HepG2 (cell line): ENCODE data around the gene PRXL2B. TPM values are rescaled to one million over a fixed set of nuclear protein-coding genes. Genes with fewer than 3 reads are reported as not detected.

ENCODE experiments used
- ARID2 ChIP-seq: sonication (generic); formaldehyde crosslinking; IDR thresholded peaks from 2 replicates; pipeline ENCODE4 v1.8.1; 2022; ENCODE audit warnings: mild to moderate bottlenecking, missing genetic modification reagents, borderline replicate concordance
- ATF1 ChIP-seq: IDR thresholded peaks from 2 replicates; pipeline ENCODE4 v1.6.1; 2016; ENCODE audit warnings: mild to moderate bottlenecking, control low read depth
- CHCHD3 ChIP-seq: sonication (generic); formaldehyde crosslinking; IDR thresholded peaks from 2 replicates; pipeline ENCODE4 v1.8.0; 2022; ENCODE audit warnings: mild to moderate bottlenecking, missing genetic modification reagents, moderate library complexity
- GPN1 ChIP-seq: sonication (generic); formaldehyde crosslinking; IDR thresholded peaks from 2 replicates; pipeline ENCODE4 v1.5.1; 2020; ENCODE audit warnings: missing genetic modification reagents, borderline replicate concordance
- HOXA3 ChIP-seq: sonication (generic); formaldehyde crosslinking; IDR thresholded peaks from 2 replicates; pipeline ENCODE4 v1.5.0; 2020; ENCODE audit warnings: missing genetic modification reagents
- KAT8 ChIP-seq: IDR thresholded peaks from 2 replicates; pipeline ENCODE4 v1.6.1; 2016; ENCODE audit warnings: missing genetic modification reagents, missing compliant biosample characterization
- KMT2A ChIP-seq: sonication (generic); formaldehyde crosslinking; IDR thresholded peaks from 2 replicates; pipeline ENCODE4 v1.4.0; 2020; ENCODE audit warnings: missing genetic modification reagents
- RXRA ChIP-seq: sonication (generic); formaldehyde crosslinking; IDR thresholded peaks from 2 replicates; pipeline ENCODE4 v1.5.1; 2020; ENCODE audit warnings: missing genetic modification reagents
- SMARCC2 ChIP-seq: fragments of 450-650 bp; IDR thresholded peaks from 2 replicates; pipeline ENCODE4 v1.6.1; 2017; ENCODE audit warnings: antibody characterized with exemption, mild to moderate bottlenecking
- TP53 ChIP-seq: sonication (generic); formaldehyde crosslinking; conservative IDR thresholded peaks from 2 replicates; pipeline ENCODE4 v1.4.0; 2020; ENCODE audit warnings: missing genetic modification reagents
- XBP1 ChIP-seq: sonication (generic); formaldehyde crosslinking; IDR thresholded peaks from 2 replicates; pipeline ENCODE4 v1.5.0; 2020; ENCODE audit warnings: missing genetic modification reagents
- ZNF136 ChIP-seq: sonication (generic); formaldehyde crosslinking; IDR thresholded peaks from 2 replicates; pipeline ENCODE4 v1.8.1; 2022; ENCODE audit warnings: low read depth, mild to moderate bottlenecking, moderate library complexity, missing genetic modification reagents
- ZNF180 ChIP-seq: sonication (generic); formaldehyde crosslinking; IDR thresholded peaks from 2 replicates; pipeline ENCODE4 v1.4.0; 2020; ENCODE audit warnings: low read depth, missing genetic modification reagents, borderline replicate concordance
- ZNF24 ChIP-seq: fragments of 450-650 bp; IDR thresholded peaks from 2 replicates; pipeline ENCODE4 v1.6.1; 2017; ENCODE audit warnings: antibody characterized with exemption, mild to moderate bottlenecking
- ZNF337 ChIP-seq: sonication (generic); formaldehyde crosslinking; IDR thresholded peaks from 2 replicates; pipeline ENCODE4 v1.5.1; 2020; ENCODE audit warnings: missing genetic modification reagents, low read depth, mild to moderate bottlenecking, borderline replicate concordance
- ZNF468 ChIP-seq: sonication (generic); formaldehyde crosslinking; IDR thresholded peaks from 2 replicates; pipeline ENCODE4 v1.8.0; 2022; ENCODE audit warnings: mild to moderate bottlenecking, moderate library complexity, missing genetic modification reagents
- ZNF556 ChIP-seq: sonication (generic); formaldehyde crosslinking; IDR thresholded peaks from 2 replicates; pipeline ENCODE4 v1.4.0; 2020; ENCODE audit warnings: mild to moderate bottlenecking, missing genetic modification reagents, borderline replicate concordance
- ZNF629 ChIP-seq: sonication (generic); formaldehyde crosslinking; conservative IDR thresholded peaks from 2 replicates; pipeline ENCODE4 v1.5.0; 2020; ENCODE audit warnings: missing genetic modification reagents
- ZNF746 ChIP-seq: sonication (generic); formaldehyde crosslinking; IDR thresholded peaks from 2 replicates; pipeline ENCODE4 v1.8.0; 2022; ENCODE audit warnings: mild to moderate bottlenecking, missing genetic modification reagents
- polyA plus RNA-seq, 8 experiments: library from polyadenylated mRNA; depleted of rRNA in 3 of 8; stranded (reverse) in 7 of 8; unstranded in 1 of 8; fragments of >200 nt; fragmentation: Illumina TruSeq in 4 of 8; extraction: Trizol in 4 of 8; gene quantifications; 2 replicates each; pipeline versions ENCODE4 v1.2.1 to v1.2.3, GENCODE V29; 2011 to 2016; ENCODE audit warnings: low read depth in 4 of 8, missing spikeins in 1 of 8, mixed read lengths in 1 of 8; ENCODE audit not compliant: insufficient read depth in 1 of 8
- total RNA-seq, 5 experiments: library from RNA; depleted of rRNA; stranded (reverse); fragments of >200 nt; fragmentation: Illumina TruSeq; extraction: Trizol; gene quantifications; 2 replicates each; pipeline ENCODE4 v1.2.3, GENCODE V29; 2016; ENCODE audit warnings: low read depth in 1 of 5
- TF ChIP-seq, protein P1 (sequence below): sonication (generic); formaldehyde crosslinking; IDR thresholded peaks from 2 replicates; pipeline ENCODE4 v1.5.0; 2020; ENCODE audit warnings: mild to moderate bottlenecking, missing genetic modification reagents, borderline replicate concordance
- TF ChIP-seq, protein P2 (sequence below): sonication (generic); formaldehyde crosslinking; IDR thresholded peaks from 2 replicates; pipeline ENCODE4 v1.4.0; 2020; ENCODE audit warnings: missing genetic modification reagents
- TF ChIP-seq, protein P3 (sequence below): sonication (generic); formaldehyde crosslinking; IDR thresholded peaks from 2 replicates; pipeline ENCODE4 v1.5.1; 2020; ENCODE audit warnings: missing genetic modification reagents, mild to moderate bottlenecking, borderline replicate concordance
- TF ChIP-seq, protein P4 (sequence below): sonication (generic); formaldehyde crosslinking; IDR thresholded peaks from 2 replicates; pipeline ENCODE4 v1.9.0; 2021; ENCODE audit warnings: missing genetic modification reagents, mild to moderate bottlenecking, borderline replicate concordance
- TF ChIP-seq, protein P5 (sequence below): sonication (generic); formaldehyde crosslinking; IDR thresholded peaks from 2 replicates; pipeline ENCODE4 v1.4.0; 2020; ENCODE audit warnings: missing genetic modification reagents; ENCODE audit errors: not compliant biosample characterization

Gene PRXL2B
- total and polyA plus RNA-seq, 2 of the 13 experiments (the other 11 are each of a cell fraction or from before 2014, with no cell fraction given) = 16.8 to 22.1 TPM

DNA sequence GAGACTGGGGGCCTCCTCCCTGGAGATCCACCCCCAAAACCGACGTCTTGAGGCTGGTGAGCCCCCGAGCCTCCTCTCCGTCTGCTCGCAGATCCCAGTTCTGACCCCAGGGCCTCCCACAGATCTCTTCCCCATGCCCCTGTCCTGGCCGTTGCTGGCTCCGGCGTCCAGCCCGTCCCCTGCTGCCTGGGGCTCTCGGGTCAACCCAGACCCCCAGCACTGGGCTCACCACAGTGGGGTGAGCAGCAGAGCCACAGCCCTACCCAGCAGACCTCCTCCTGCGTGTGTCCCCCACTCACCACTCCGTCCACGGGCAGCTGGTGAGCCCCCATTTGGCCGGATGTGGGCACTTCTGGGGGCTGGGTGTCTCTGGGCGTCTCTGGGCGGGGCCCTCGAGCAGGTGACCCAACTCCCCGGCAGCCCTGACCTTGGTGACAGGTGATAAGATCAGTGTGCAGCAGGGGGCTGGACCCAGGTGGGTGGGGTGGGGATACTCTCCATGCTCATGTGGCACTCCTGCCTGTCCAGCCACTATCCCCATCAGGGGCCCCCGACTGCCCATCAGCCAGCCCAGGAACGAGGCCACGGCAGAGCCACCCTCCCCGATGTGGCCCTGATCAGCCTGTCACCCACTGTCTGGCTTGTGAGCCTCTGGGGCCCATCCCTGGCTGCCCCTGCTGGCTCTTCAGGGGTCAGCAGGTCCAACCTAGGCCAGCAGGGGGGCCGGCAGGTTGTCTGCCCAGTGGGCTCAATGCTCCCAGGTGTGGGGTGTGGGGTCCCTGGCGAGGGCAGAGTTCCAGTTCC, 29.7 kb upstream of the PRXL2B start (continued):
- TF ChIP-seq ARID2 = no peak
- TF ChIP-seq SMARCC2 = no peak
- TF ChIP-seq ZNF556 = no peak
- TF ChIP-seq KAT8 = no peak
- TF ChIP-seq HOXA3 (CRISPR knock-in tag) = peak; percentile 23; the same call in 1 of the 2 replicates
- TF ChIP-seq ZNF746 (CRISPR knock-in tag) = peak; percentile 19; the same call in 1 of the 2 replicates
- TF ChIP-seq ZNF468 = no peak
- TF ChIP-seq GPN1 (CRISPR knock-in tag) = no peak
- TF ChIP-seq ZNF337 = peak; percentile 81; the same call in 1 of the 2 replicates
- TF ChIP-seq, protein P1, sequence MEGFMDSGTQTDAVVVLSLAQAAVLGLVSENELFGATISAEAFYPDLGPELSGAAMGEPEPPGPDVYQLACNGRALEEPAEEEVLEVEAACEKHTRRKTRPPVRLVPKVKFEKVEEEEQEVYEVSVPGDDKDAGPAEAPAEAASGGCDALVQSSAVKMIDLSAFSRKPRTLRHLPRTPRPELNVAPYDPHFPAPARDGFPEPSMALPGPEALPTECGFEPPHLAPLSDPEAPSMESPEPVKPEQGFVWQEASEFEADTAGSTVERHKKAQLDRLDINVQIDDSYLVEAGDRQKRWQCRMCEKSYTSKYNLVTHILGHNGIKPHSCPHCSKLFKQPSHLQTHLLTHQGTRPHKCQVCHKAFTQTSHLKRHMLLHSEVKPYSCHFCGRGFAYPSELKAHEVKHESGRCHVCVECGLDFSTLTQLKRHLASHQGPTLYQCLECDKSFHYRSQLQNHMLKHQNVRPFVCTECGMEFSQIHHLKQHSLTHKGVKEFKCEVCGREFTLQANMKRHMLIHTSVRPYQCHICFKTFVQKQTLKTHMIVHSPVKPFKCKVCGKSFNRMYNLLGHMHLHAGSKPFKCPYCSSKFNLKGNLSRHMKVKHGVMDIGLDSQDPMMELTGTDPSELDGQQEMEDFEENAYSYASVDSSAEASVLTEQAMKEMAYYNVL = no peak
- TF ChIP-seq TP53 = no peak
- TF ChIP-seq, protein P2, sequence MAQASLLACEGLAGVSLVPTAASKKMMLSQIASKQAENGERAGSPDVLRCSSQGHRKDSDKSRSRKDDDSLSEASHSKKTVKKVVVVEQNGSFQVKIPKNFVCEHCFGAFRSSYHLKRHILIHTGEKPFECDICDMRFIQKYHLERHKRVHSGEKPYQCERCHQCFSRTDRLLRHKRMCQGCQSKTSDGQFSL (CRISPR knock-in tag) = no peak
- TF ChIP-seq ZNF24 = no peak
- 0 out of 2 replicates have a peak, but pooled peaks have one; percentile 79 for TF ChIP-seq ZNF136 (CRISPR knock-in tag)
- peak; percentile 1; the same call in 1 of the 2 replicates for TF ChIP-seq RXRA
- TF ChIP-seq XBP1 (CRISPR knock-in tag) = no peak
- TF ChIP-seq, protein P3, sequence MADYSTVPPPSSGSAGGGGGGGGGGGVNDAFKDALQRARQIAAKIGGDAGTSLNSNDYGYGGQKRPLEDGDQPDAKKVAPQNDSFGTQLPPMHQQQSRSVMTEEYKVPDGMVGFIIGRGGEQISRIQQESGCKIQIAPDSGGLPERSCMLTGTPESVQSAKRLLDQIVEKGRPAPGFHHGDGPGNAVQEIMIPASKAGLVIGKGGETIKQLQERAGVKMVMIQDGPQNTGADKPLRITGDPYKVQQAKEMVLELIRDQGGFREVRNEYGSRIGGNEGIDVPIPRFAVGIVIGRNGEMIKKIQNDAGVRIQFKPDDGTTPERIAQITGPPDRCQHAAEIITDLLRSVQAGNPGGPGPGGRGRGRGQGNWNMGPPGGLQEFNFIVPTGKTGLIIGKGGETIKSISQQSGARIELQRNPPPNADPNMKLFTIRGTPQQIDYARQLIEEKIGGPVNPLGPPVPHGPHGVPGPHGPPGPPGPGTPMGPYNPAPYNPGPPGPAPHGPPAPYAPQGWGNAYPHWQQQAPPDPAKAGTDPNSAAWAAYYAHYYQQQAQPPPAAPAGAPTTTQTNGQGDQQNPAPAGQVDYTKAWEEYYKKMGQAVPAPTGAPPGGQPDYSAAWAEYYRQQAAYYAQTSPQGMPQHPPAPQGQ = no peak
- TF ChIP-seq ZNF629 (CRISPR knock-in tag) = no peak
- TF ChIP-seq, protein P4, sequence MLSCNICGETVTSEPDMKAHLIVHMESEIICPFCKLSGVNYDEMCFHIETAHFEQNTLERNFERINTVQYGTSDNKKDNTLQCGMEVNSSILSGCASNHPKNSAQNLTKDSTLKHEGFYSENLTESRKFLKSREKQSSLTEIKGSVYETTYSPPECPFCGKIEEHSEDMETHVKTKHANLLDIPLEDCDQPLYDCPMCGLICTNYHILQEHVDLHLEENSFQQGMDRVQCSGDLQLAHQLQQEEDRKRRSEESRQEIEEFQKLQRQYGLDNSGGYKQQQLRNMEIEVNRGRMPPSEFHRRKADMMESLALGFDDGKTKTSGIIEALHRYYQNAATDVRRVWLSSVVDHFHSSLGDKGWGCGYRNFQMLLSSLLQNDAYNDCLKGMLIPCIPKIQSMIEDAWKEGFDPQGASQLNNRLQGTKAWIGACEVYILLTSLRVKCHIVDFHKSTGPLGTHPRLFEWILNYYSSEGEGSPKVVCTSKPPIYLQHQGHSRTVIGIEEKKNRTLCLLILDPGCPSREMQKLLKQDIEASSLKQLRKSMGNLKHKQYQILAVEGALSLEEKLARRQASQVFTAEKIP (CRISPR knock-in tag) = no peak
- no peak for TF ChIP-seq CHCHD3 (CRISPR knock-in tag)
- TF ChIP-seq KMT2A = no peak
- TF ChIP-seq ATF1 (CRISPR knock-in tag) = no peak
- no peak for TF ChIP-seq ZNF180 (CRISPR knock-in tag)
- TF ChIP-seq, protein P5, sequence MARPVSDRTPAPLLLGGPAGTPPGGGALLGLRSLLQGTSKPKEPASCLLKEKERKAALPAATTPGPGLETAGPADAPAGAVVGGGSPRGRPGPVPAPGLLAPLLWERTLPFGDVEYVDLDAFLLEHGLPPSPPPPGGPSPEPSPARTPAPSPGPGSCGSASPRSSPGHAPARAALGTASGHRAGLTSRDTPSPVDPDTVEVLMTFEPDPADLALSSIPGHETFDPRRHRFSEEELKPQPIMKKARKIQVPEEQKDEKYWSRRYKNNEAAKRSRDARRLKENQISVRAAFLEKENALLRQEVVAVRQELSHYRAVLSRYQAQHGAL = no peak
